GM10266 (cell line): ENCODE data around the gene GLYATL1.

Source experiments
- DNase-seq: peaks from one replicate; pipeline ENCODE4 v3.0.0; 2012; ENCODE audit errors: extremely low spot score
- CTCF ChIP-seq: IDR thresholded peaks from 2 replicates; pipeline ENCODE4 v1.5.1; 2012; ENCODE audit warnings: mild to moderate bottlenecking, low read depth; ENCODE audit not compliant: control insufficient read depth, insufficient read depth; ENCODE audit errors: missing control alignments

The GLYATL1 gene

GRCh38 chr11:58905721-58906547 lies 33.4 kb upstream of the GLYATL1 start:
- no peak for DNase-seq
- no peak for TF ChIP-seq CTCF

DNA sequence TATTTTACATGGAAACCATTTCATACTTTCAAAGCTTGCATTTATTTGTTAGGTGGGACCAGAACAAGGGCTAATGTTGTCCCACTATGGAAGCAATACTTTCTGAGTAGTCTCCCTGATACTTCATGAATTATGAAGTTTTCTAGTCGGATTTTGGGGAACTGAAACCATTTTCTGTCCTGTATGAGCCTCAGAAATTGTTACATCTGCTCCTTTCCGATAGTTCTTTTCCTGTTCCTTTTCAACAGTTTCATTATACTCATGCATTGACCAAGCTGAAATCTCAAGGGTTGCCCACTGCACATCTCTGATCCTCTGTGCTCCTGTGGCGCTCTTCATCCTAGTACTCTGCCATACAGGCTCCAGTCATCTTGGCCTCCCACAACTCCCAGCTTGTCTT lies 31.5 kb upstream of the GLYATL1 start:
- DNase-seq = no peak
- no peak for TF ChIP-seq CTCF

DNA sequence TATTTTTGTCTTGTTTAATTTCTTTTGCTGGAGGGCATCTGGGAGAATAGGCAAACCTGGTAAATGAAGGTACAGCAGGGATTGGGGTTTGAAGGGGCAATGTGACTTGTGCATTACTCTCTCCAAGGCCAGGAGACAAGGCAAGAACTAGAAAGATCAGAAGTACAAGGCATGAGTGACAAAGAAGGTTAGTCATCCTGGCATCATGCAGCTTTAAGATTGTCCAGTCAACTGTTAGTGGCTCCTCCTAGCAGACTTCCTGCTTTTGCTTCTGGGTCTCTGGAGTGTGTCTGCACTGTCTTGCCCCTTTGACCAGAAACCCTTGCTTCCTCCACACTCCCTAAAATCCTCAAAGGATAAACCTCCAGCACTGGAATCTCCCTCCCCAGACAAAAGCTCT lies 27.2 kb upstream of the GLYATL1 start:
- no peak for TF ChIP-seq CTCF
- DNase-seq = no peak

DNA sequence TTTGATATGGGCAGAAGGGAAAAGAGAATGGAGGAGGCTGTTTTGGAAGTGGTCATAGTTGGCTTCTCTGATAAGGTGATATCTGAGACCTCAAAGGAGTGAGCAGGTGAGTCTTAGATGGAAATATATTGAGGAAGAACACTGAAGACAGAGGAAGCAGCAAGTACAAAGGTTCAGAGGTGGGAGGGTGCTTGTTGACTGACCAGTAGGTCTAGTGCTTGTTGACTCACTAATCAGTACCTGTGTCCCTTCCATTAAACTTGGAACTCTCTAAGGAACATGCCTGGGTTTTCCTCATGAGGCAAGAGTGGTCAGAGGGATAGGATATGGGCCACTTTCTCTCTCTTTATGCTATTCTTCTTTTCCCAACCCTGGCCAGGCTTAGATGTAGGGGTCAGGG lies 25.6 kb upstream of the GLYATL1 start:
- no peak for DNase-seq
- TF ChIP-seq CTCF = no peak

GRCh38 chr11:58914821-58915543 lies 24.3 kb upstream of the GLYATL1 start:
- no peak for TF ChIP-seq CTCF
- no peak for DNase-seq

GRCh38 chr11:58916637-58917036 lies 22.7 kb upstream of the GLYATL1 start:
- no peak for TF ChIP-seq CTCF

More at GRCh38 chr11:58916637-58917036, 22.7 kb upstream of the GLYATL1 start:
- no peak for DNase-seq
